NCI-H748 (cell line): ENCODE measurements around the gene PLXND1.

Source experiments
- DNase-seq: peaks from one replicate; lab custom pipeline; 2025; ENCODE audit not compliant: unreplicated experiment; lab: John Stamatoyannopoulos, UW

The PLXND1 gene

GRCh38 chr3:129602309-129602708, 4.2 kb downstream of the PLXND1 start:
- DNase-seq: no peak

- no peak for DNase-seq
Measured at GRCh38 chr3:129601713-129602112, 4.8 kb downstream of the PLXND1 start.

GRCh38 chr3:129600348-129600747, 6.1 kb downstream of the PLXND1 start:
- DNase-seq: no peak

- DNase-seq: no peak
Measured at GRCh38 chr3:129599607-129600006, 6.9 kb downstream of the PLXND1 start.

GRCh38 chr3:129599073-129599472, 7.4 kb downstream of the PLXND1 start:
- DNase-seq: no peak

- no peak for DNase-seq
Measured at GRCh38 chr3:129598484-129598883, 8.0 kb downstream of the PLXND1 start.

GRCh38 chr3:129598000-129598381, 8.5 kb downstream of the PLXND1 start:
- DNase-seq: no peak

- DNase-seq: no peak
Measured at GRCh38 chr3:129597087-129597999, 9.1 kb downstream of the PLXND1 start.

GRCh38 chr3:129596194-129597086, 10.0 kb downstream of the PLXND1 start:
- peak; percentile 3 for DNase-seq

- no peak for DNase-seq
Measured at GRCh38 chr3:129595544-129596193, 10.8 kb downstream of the PLXND1 start.

GRCh38 chr3:129594907-129595390, 11.5 kb downstream of the PLXND1 start:
- DNase-seq: no peak

GRCh38 chr3:129594409-129594808, 12.1 kb downstream of the PLXND1 start:
- DNase-seq: no peak

GRCh38 chr3:129593595-129594339, 12.7 kb downstream of the PLXND1 start:
- peak; percentile 88 for DNase-seq

- DNase-seq: no peak
Measured at GRCh38 chr3:129593230-129593594, 13.3 kb downstream of the PLXND1 start.

- DNase-seq: no peak
Measured at GRCh38 chr3:129592381-129593131, 13.9 kb downstream of the PLXND1 start.

GRCh38 chr3:129591932-129592331, 14.5 kb downstream of the PLXND1 start:
- no peak for DNase-seq

- DNase-seq: no peak
Measured at GRCh38 chr3:129590215-129590614, 16.3 kb downstream of the PLXND1 start.

GRCh38 chr3:129587566-129588210, 18.8 kb downstream of the PLXND1 start:
- no peak for DNase-seq

- DNase-seq: no peak
Measured at GRCh38 chr3:129586746-129587430, 19.6 kb downstream of the PLXND1 start.
